Measurements from ENCODE around the gene CPLANE1.

DNA sequence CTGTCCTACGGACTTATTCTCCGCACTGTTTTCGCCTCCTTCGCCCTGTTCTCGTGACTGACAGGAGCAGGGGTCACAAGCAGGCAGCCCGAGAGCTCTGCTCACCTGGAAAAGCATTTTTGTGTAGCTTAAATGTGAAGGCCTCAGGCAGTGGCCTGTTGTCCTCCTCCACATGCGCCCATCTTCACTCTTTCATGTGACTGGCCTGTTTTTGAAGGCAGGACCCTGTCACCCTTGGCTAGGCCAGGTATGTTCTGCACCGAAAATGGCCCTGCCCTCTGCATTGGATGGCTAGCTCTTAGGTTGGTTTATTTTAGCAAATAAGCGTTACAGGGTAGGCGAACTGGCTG lies 614 bp upstream of the CPLANE1 start:
- TF ChIP-seq, protein P1, sequence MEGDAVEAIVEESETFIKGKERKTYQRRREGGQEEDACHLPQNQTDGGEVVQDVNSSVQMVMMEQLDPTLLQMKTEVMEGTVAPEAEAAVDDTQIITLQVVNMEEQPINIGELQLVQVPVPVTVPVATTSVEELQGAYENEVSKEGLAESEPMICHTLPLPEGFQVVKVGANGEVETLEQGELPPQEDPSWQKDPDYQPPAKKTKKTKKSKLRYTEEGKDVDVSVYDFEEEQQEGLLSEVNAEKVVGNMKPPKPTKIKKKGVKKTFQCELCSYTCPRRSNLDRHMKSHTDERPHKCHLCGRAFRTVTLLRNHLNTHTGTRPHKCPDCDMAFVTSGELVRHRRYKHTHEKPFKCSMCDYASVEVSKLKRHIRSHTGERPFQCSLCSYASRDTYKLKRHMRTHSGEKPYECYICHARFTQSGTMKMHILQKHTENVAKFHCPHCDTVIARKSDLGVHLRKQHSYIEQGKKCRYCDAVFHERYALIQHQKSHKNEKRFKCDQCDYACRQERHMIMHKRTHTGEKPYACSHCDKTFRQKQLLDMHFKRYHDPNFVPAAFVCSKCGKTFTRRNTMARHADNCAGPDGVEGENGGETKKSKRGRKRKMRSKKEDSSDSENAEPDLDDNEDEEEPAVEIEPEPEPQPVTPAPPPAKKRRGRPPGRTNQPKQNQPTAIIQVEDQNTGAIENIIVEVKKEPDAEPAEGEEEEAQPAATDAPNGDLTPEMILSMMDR (IDR thresholded peaks at IDR 0.05) = no peak
- TF ChIP-seq POLR2A (IDR thresholded peaks at IDR 0.05) = no peak

Measured in adrenal gland (tissue), 5 donors.